IPS-18a (cell line): ENCODE data around the gene SPAG6.

Source experiments
- H3K27ac ChIP-seq: one replicate; pipeline ENCODE4 v1.5.1; 2013; ENCODE audit warnings: low read length
- H3K27me3 ChIP-seq: one replicate; pipeline ENCODE4 v1.6.1; 2013; ENCODE audit warnings: mild to moderate bottlenecking, low read length; ENCODE audit not compliant: control insufficient read depth, insufficient read depth
- H3K36me3 ChIP-seq: one replicate; pipeline ENCODE4 v1.6.1; 2013; ENCODE audit warnings: low read depth, low read length; ENCODE audit not compliant: control insufficient read depth
- H3K4me1 ChIP-seq: one replicate; pipeline ENCODE4 v1.6.1; 2013; ENCODE audit warnings: low read depth, low read length; ENCODE audit not compliant: control insufficient read depth
- H3K4me3 ChIP-seq: one replicate; pipeline ENCODE4 v1.5.1; 2013; ENCODE audit warnings: low read length
- H3K9ac ChIP-seq: one replicate; pipeline ENCODE4 v1.6.1; 2013; ENCODE audit warnings: mild to moderate bottlenecking, low read length, moderate library complexity
- H3K9me3 ChIP-seq: one replicate; pipeline ENCODE4 v1.6.1; 2013; ENCODE audit warnings: low read depth, low read length; ENCODE audit not compliant: control insufficient read depth

The SPAG6 gene

DNA sequence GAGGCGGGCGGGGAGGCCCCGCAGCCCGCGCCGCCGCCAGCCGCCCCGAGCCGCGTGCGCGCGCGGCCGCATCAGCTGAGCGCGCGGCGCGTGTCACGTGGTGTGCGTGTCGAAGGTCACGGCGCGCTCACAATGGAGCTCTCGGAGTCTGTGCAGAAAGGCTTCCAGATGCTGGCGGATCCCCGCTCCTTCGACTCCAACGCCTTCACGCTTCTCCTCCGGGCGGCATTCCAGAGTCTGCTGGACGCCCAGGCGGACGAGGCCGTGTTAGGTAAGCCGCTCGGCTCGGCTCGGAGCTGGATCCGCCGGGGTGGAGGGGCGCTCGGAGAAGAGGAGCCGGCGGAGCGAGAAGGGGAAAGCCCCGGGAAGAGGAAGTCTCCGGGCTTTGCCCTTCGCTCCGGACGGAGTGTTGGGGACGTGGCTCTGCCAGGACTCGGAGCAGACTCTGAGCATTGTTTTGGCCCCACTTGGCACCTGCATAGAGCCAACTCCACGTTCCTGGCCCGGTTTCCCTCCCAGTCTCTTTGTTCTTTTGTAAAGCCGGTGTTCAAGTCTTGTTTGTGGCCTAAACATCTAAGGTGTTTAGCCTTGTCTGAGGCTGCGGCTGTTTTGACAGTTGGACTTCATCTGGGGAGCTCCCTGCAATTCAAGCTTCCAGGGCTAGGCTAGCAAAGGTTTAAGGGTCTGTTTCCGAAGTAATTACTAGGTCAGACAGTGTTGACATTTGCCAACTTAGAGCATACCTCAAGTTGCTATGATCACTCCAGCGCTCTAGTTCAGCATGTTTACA is 28.8 kb upstream of the SPAG6 start, which contains the start of gene COMMD3:
COMMD3 (plus strand) TSS at position 103 of the 790 bp plus-strand sequence; CDS start at position 133, 30 bp downstream.
- Histone ChIP-seq H3K4me1 (peaks cover 37% of the 10 kb centered on the region), H3K36me3 (no peaks in the 10 kb centered on the region), H3K27ac (no peak within 1 kb of the TSS), H3K27me3 (peaks cover 69% of the 10 kb centered on the region), H3K9ac (peak within 1 kb of the TSS; percentile 50), H3K4me3 (peak within 1 kb of the TSS; percentile 91), H3K9me3 (no peaks in the 10 kb centered on the region)

DNA sequence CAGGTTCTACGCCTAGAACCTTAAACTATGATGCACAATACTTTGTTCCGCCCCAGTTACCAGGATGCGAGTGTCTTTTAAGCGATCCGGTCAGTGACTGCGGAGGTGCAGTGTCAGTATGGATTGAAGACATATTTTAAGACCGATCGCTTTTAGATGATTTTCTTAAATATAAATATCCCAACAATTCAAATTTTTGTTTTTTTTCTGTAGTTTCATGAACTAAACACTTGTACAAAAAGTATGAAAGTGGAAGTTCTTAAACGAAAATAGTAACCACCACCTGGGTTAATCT is 28.3 kb upstream of the SPAG6 start:
- Histone ChIP-seq H3K9ac (peak overlapping the region; percentile 50), H3K36me3 (no peaks in the 10 kb centered on the region), H3K4me1 (peaks cover 37% of the 10 kb centered on the region), H3K9me3 (no peaks in the 10 kb centered on the region), H3K27ac (no peak overlapping the region), H3K27me3 (peaks cover 72% of the 10 kb centered on the region), H3K4me3 (peak overlapping the region; percentile 91)

DNA sequence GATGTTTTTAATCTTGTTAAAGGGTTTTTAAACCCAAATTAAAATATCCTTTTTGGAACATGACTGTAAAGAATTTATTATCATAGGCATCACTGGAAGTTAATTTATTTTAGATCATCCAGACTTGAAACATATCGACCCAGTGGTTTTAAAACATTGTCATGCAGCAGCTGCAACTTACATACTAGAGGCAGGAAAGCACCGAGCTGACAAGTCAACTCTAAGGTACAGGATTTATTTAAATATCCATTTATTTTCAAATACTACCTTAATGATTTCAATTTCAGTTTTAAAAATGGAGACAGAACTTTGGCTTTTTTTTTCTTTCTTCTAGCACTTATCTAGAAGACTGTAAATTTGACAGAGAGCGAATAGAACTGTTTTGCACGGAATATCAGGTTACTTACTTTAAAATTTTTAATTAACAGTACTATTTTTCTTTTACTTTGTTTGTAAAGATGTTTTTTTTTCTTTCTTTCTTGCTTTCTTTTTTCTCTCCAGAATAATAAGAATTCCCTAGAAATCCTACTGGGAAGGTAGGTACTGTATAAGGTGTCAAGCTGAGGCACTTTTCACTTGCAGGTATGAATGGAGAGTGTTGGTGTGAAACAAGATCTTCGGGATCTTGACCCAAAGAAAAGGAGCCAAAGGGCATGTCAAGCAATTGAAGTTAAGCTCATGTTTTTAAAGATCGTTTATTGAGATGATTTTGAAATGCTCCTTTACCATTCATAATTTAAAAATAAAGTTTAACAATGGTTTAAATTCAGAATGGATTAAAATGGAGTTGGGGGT is 27.3 kb upstream of the SPAG6 start:
- Histone ChIP-seq H3K9me3 (no peaks in the 10 kb centered on the region), H3K36me3 (no peaks in the 10 kb centered on the region), H3K4me1 (peaks cover 44% of the 10 kb centered on the region), H3K27me3 (peaks cover 80% of the 10 kb centered on the region), H3K27ac (no peak overlapping the region), H3K9ac (no peak overlapping the region), H3K4me3 (no peak overlapping the region)

DNA sequence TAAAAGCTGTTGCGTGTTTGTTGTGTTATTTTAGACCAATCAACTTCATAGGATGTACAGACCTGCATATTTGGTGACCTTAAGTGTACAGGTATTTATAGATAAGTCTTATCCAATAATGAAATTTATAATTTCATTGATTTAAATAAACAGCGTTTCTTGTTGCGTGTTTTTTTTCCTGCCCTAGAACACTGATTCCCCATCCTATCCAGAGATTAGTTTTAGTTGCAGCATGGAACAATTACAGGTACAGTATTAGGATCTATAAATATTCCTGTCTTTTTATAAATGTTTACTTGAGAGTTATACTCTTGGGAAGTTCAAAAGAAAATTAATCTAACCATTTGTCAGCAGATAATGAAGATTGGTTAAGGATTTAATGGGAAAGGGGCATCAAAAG is 26.5 kb upstream of the SPAG6 start:
- Histone ChIP-seq H3K4me1 (peaks cover 51% of the 10 kb centered on the region), H3K36me3 (no peaks in the 10 kb centered on the region), H3K4me3 (no peak overlapping the region), H3K9me3 (no peaks in the 10 kb centered on the region), H3K9ac (no peak overlapping the region), H3K27me3 (peaks cover 80% of the 10 kb centered on the region), H3K27ac (no peak overlapping the region)

DNA sequence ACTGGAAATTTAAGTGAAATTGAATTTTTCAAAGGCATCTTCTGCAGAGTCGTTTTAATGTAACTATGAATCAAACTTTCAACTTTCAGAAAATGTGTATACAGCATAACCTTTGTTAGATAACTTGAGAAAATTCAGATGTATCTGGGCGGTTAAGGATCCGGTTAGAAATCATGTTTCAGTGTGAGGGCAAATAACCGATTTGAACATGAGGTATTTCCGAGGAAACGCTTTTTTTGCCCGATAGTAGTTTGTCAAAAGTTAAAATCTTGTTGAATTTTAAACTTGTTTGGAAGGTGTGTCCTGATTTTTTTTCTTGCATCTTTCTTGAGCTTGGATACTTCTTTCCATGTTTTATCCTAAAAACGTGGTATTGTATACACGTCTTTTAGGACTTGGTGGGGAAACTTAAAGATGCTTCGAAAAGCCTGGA is 25.7 kb upstream of the SPAG6 start:
- no peak overlapping the region for H3K9ac ChIP-seq
- no peak overlapping the region for H3K27ac ChIP-seq
- peaks cover 59% of the 10 kb centered on the region for H3K4me1 ChIP-seq

DNA sequence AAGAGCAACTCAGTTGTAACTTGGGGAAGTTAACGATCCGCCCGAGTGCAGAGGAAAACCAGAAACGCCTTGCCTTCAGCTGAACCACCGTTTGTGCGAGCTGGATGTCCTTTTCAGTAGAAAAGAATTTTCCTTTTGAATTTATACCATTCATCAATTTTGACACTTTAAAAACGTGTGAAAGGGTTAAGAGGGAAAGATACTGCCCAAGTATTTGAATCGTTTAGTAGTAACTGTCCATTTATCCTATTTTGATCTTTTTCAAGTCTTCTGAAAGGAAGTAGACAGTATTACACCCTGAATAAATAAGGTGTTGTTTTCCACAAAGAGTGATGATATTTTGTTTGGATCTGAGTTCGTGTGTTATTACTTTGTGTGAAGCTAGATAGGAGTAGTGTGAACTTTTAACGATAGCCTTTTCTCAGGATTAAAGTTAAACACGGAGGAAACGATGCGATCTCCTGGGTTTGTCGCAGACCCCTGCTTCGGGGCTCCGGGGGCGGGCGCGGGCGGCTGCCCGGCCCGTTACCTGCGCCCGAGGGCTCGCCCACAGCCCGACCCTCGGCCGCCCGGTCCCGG is 25.2 kb upstream of the SPAG6 start:
- Histone ChIP-seq H3K27ac (no peak overlapping the region), H3K4me3 (peak overlapping the region; percentile 48), H3K9ac (no peak overlapping the region), H3K9me3 (no peaks in the 10 kb centered on the region), H3K27me3 (peaks cover 80% of the 10 kb centered on the region), H3K36me3 (no peaks in the 10 kb centered on the region), H3K4me1 (peaks cover 60% of the 10 kb centered on the region)

More for the DNA sequence above, 25.7 kb upstream of the SPAG6 start:
- Histone ChIP-seq H3K9me3 (no peaks in the 10 kb centered on the region), H3K4me3 (peak overlapping the region; percentile 48), H3K27me3 (peaks cover 80% of the 10 kb centered on the region), H3K36me3 (no peaks in the 10 kb centered on the region)

DNA sequence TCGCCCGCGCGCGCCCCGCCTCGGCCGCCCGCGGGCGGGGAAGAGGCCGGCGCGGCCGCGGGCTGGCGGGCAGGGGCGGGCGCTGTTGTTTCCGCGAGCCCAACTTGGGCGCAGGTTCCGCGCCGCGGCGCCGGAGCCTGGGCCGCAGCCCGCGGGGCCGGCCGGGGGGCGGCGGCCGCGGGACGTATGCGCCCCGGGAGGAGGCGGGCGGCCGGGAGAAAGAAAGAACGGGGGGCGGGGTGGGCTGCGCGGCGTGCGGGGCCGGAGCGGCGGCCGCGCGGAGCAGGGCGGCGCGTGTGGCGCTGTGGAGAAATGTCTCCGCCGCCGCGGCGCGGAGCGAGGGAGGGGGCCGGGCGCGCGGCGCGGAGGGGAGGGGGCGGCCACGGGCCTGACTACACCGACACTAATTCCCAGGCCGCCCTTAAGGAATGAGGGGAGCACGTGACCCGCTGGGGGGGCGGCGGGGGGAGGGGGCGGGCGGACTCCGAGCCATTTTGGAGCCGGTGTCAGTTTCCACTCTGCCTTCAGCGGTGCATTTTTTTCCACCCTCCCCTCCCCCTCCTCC is 24.6 kb upstream of the SPAG6 start, which contains the start of gene BMI1:
BMI1 (plus strand) TSS at position 509 of the 565 bp plus-strand sequence. CDS start 5,351 bp downstream, outside the sequence.
- H3K27me3 ChIP-seq, result peaks cover 77% of the 10 kb centered on the region
- H3K9me3 ChIP-seq, result no peaks in the 10 kb centered on the region
- H3K36me3 ChIP-seq, result no peaks in the 10 kb centered on the region
- H3K27ac ChIP-seq, result no peak within 1 kb of the TSS
- peak within 1 kb of the TSS; percentile 62 for H3K4me3 ChIP-seq
- H3K9ac ChIP-seq, result peak within 1 kb of the TSS; percentile 52
- peaks cover 55% of the 10 kb centered on the region for H3K4me1 ChIP-seq

DNA sequence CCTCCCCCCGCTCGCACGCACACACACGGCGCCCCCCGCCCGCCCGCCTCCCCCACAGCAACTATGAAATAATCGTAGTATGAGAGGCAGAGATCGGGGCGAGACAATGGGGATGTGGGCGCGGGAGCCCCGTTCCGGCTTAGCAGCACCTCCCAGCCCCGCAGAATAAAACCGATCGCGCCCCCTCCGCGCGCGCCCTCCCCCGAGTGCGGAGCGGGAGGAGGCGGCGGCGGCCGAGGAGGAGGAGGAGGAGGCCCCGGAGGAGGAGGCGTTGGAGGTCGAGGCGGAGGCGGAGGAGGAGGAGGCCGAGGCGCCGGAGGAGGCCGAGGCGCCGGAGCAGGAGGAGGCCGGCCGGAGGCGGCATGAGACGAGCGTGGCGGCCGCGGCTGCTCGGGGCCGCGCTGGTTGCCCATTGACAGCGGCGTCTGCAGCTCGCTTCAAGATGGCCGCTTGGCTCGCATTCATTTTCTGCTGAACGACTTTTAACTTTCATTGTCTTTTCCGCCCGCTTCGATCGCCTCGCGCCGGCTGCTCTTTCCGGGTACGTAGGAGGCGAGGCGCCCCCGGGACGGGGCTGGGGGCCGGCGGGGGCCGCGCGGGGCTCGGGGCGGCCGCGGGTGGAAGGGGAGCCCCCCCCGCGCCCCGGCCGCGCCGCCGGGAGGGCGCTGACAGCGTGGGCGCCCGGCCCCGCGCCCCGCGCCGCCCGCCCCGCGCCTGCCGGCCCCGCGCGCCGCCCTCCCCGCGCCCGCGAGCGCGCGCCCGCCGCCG is 24.0 kb upstream of the SPAG6 start:
- Histone ChIP-seq H3K4me3 (peak overlapping the region; percentile 56), H3K27ac (no peak overlapping the region), H3K36me3 (no peaks in the 10 kb centered on the region), H3K9me3 (no peaks in the 10 kb centered on the region), H3K27me3 (peaks cover 81% of the 10 kb centered on the region), H3K9ac (peak overlapping the region; percentile 52), H3K4me1 (peaks cover 58% of the 10 kb centered on the region)

DNA sequence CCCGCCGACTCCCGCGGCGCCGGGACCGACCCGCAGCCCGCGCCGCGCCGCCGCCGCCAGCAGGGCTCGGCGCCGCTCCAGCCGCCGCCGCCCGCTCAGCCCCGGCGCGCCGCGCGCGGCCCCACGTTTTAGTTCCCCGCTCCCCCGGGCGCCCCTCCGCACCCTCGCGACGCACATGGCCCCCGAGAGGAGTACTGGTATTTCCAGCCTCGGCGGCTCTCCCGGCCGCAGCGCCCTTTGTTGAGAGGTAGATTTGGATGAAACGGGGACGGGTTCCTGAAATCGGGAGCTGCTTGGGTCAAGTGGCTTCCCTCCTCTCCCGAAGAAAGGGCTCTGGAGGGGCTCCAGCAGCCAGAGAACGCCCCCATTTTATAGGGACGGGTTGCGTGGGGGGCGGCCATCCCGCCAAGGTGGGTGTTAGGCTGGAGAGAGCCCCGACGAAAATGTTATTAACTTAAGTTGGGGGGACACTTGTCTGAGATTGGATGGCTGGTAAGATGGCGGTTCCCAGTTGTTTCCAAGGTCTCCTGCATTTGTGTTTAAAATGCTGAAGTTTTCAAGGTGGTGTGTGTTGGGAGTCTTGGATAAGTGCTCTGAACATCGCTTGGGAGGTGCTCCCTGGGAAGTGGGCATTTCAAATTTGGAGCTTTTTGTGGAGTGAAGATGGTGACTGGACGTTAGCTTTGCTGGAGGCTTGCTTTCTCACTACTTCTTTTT is 23.2 kb upstream of the SPAG6 start:
- Histone ChIP-seq H3K4me3 (peak overlapping the region; percentile 62), H3K9me3 (no peaks in the 10 kb centered on the region), H3K27ac (no peak overlapping the region), H3K9ac (peak overlapping the region; percentile 32), H3K27me3 (peaks cover 82% of the 10 kb centered on the region), H3K4me1 (peaks cover 55% of the 10 kb centered on the region), H3K36me3 (no peaks in the 10 kb centered on the region)

DNA sequence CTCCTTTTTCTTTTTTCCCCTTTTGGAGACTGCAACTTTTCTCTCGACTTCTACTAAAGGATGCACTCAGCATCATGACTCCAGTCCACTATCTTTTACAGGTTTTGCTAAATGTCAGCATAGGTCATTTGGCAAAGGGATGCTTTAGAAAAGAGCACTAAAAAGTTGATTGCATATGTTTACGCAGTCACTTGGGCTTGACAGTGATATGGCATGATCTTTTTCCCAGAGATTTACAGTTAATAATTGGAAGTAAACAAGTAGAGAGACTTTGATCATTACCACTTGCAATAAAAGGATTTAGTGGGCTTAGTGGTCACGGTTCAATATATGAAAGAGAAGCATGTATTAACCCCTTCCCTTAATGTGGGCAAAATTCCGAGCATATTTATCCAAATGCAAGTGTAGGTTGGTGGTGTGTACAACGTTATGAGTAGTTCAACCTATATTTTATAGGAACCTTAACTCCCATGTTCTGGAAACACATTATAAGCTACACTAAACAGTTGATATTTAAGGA is 22.6 kb upstream of the SPAG6 start:
- Histone ChIP-seq H3K4me1 (peaks cover 49% of the 10 kb centered on the region), H3K27me3 (peaks cover 82% of the 10 kb centered on the region), H3K27ac (no peak overlapping the region), H3K36me3 (no peaks in the 10 kb centered on the region), H3K9me3 (no peaks in the 10 kb centered on the region), H3K4me3 (peak overlapping the region; percentile 62), H3K9ac (peak overlapping the region; percentile 32)
